ENCODE results near the gene C11orf98. TPM values are rescaled to one million over a fixed set of nuclear protein-coding genes. Genes with fewer than 3 reads are reported as not detected.

C11orf98 gene
- polyA plus RNA-seq, 1 donor (not counting 4 experiments of a cell fraction or from before 2014, with no cell fraction given) = 81.5 TPM

DNA sequence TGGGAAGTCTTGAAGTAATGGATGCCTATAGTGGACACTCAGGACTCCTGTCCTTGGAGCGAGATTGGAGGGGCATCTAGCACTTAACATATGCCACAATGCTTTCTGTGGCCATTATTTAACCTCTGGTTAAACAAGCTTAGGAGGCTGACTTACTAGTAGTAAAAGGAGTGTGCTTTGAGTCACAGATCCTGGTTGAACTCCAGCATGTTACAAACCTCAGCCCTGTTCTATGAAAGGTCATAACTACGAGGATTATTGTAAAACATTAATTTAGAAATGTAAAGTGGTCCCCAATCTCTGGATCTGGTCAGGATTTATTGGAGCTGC, 8.2 kb upstream of the C11orf98 start:
- peaks cover 24% of the 10 kb centered on the region for H3K4me1 ChIP-seq (ENCODE audit: control insufficient read depth, extremely low read depth, insufficient read depth, low read length)
- H3K4me3 ChIP-seq (ENCODE audit: control insufficient read depth in 2 of 3, extremely low read depth in 1 of 3, insufficient read depth in 2 of 3, low read depth in 1 of 3, low read length in 3 of 3) = no peak overlapping the region
- peaks cover 14 to 26% of the 10 kb centered on the region in 2 experiments for H3K36me3 ChIP-seq (ENCODE audit: control insufficient read depth in 2 of 2, extremely low read depth in 1 of 2, insufficient read depth in 2 of 2, low read length in 2 of 2)
- H3K79me2 ChIP-seq (ENCODE audit: control insufficient read depth, insufficient read depth, low read length) = peaks cover 44% of the 10 kb centered on the region
- H4K20me1 ChIP-seq (ENCODE audit: control insufficient read depth, extremely low read depth, insufficient read depth, low read length) = no peaks in the 10 kb centered on the region
- no peak for DNase-seq (ENCODE audit: low read depth, low spot score)
- no peak for TF ChIP-seq EZH2 (IDR thresholded peaks at IDR 0.05; ENCODE audit: low read length)
- TF ChIP-seq, protein P1, sequence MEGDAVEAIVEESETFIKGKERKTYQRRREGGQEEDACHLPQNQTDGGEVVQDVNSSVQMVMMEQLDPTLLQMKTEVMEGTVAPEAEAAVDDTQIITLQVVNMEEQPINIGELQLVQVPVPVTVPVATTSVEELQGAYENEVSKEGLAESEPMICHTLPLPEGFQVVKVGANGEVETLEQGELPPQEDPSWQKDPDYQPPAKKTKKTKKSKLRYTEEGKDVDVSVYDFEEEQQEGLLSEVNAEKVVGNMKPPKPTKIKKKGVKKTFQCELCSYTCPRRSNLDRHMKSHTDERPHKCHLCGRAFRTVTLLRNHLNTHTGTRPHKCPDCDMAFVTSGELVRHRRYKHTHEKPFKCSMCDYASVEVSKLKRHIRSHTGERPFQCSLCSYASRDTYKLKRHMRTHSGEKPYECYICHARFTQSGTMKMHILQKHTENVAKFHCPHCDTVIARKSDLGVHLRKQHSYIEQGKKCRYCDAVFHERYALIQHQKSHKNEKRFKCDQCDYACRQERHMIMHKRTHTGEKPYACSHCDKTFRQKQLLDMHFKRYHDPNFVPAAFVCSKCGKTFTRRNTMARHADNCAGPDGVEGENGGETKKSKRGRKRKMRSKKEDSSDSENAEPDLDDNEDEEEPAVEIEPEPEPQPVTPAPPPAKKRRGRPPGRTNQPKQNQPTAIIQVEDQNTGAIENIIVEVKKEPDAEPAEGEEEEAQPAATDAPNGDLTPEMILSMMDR (optimal IDR thresholded peaks at IDR 0.05 in 1 of 3, IDR thresholded peaks at IDR 0.05 in 1 of 3, conservative IDR thresholded peaks at IDR 0.05 in 1 of 3; ENCODE audit: extremely low read depth in 1 of 3, insufficient read depth in 2 of 3, low read length in 3 of 3) = no peak
- dilution Hi-C loops (cut with MboI; ENCODE audit: extremely low pct_ligation_motif_present, low sequenced_read_pairs) = no loop called here
- no peaks in the 10 kb centered on the region for H3K9me3 ChIP-seq (ENCODE audit: control insufficient read depth, low read depth, low read length)
- H3K9ac ChIP-seq (ENCODE audit: control insufficient read depth, extremely low read depth, insufficient read depth, low read length) = no peak overlapping the region
- no peaks in the 10 kb centered on the region for H3K9me1 ChIP-seq (ENCODE audit: control insufficient read depth, extremely low read depth, insufficient read depth, low read length)
- no peaks in the 10 kb centered on the region for H3K27me3 ChIP-seq (ENCODE audit: control insufficient read depth, extremely low read depth, insufficient read depth, low read length)
- no peak for FAIRE-seq
- H3K4me2 ChIP-seq (ENCODE audit: control insufficient read depth, extremely low read depth, insufficient read depth, low read depth, low read length) = peak overlapping the region; percentile 81
- H3K27ac ChIP-seq (ENCODE audit: control insufficient read depth, insufficient read depth, low read length) = no peak overlapping the region
- H2AFZ ChIP-seq (ENCODE audit: control insufficient read depth, low read length) = no peak overlapping the region

DNA sequence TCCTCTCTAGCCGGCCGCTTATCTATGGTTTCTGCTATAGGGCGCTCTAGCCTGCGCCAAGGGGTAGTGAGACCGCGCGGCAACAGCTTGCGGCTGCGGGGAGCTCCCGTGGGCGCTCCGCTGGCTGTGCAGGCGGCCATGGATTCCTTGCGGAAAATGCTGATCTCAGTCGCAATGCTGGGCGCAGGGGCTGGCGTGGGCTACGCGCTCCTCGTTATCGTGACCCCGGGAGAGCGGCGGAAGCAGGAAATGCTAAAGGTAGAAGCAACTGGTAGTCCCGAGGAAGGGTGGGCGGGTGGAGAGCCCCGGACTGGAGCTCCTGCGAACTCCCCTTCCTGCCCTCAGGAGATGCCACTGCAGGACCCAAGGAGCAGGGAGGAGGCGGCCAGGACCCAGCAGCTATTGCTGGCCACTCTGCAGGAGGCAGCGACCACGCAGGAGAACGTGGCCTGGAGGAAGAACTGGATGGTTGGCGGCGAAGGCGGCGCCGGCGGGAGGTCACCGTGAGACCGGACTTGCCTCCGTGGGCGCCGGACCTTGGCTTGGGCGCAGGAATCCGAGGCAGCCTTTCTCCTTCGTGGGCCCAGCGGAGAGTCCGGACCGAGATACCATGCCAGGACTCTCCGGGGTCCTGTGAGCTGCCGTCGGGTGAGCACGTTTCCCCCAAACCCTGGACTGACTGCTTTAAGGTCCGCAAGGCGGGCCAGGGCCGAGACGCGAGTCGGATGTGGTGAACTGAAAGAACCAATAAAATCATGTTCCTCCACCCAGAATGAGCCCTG, 6.8 kb upstream of the C11orf98 start, which contains the start of the genes LBHD1 and UQCC3:
LBHD1 (minus strand) TSS at position 660 of the 782 bp plus-strand sequence. CDS start 2,236 bp downstream, outside the sequence.
UQCC3 (plus strand) TSS at position 66 of the 782 bp plus-strand sequence; CDS start at position 139, 73 bp downstream.
- peaks cover 38% of the 10 kb centered on the region for H3K79me2 ChIP-seq (ENCODE audit: control insufficient read depth, insufficient read depth, low read length)
- FAIRE-seq (no peak), DNase-seq (ENCODE audit: low read depth, low spot score) (no peak)
- peaks cover under 1% of the 10 kb centered on the region for H4K20me1 ChIP-seq (ENCODE audit: control insufficient read depth, extremely low read depth, insufficient read depth, low read length)
- H3K27ac ChIP-seq (ENCODE audit: control insufficient read depth, insufficient read depth, low read length) = peak within 1 kb of the TSS; percentile 88
- H3K9me3 ChIP-seq (ENCODE audit: control insufficient read depth, low read depth, low read length) = no peaks in the 10 kb centered on the region
- peak within 1 kb of the TSS; percentile 93 for H3K9ac ChIP-seq (ENCODE audit: control insufficient read depth, extremely low read depth, insufficient read depth, low read length)
- H3K4me1 ChIP-seq (ENCODE audit: control insufficient read depth, extremely low read depth, insufficient read depth, low read length) = peaks cover 20% of the 10 kb centered on the region
- H2AFZ ChIP-seq (ENCODE audit: control insufficient read depth, low read length) = peak within 1 kb of the TSS; percentile 96
- H3K4me2 ChIP-seq (ENCODE audit: control insufficient read depth, extremely low read depth, insufficient read depth, low read depth, low read length) = peak within 1 kb of the TSS; percentile 81
- dilution Hi-C loops (cut with MboI; ENCODE audit: extremely low pct_ligation_motif_present, low sequenced_read_pairs) = no loop called here
- peaks cover 16 to 24% of the 10 kb centered on the region in 2 experiments for H3K36me3 ChIP-seq (ENCODE audit: control insufficient read depth in 2 of 2, extremely low read depth in 1 of 2, insufficient read depth in 2 of 2, low read length in 2 of 2)
- H3K9me1 ChIP-seq (ENCODE audit: control insufficient read depth, extremely low read depth, insufficient read depth, low read length) = no peaks in the 10 kb centered on the region
- TF ChIP-seq, protein P1 (optimal IDR thresholded peaks at IDR 0.05 in 1 of 3, IDR thresholded peaks at IDR 0.05 in 1 of 3, conservative IDR thresholded peaks at IDR 0.05 in 1 of 3; ENCODE audit: extremely low read depth in 1 of 3, insufficient read depth in 2 of 3, low read length in 3 of 3) = no peak
- no peak for TF ChIP-seq EZH2 (IDR thresholded peaks at IDR 0.05; ENCODE audit: low read length)
- H3K4me3 ChIP-seq (ENCODE audit: control insufficient read depth in 2 of 3, extremely low read depth in 1 of 3, insufficient read depth in 2 of 3, low read depth in 1 of 3, low read length in 3 of 3) = peak within 1 kb of the TSS; percentile 79 to 93 (median 91)
- H3K27me3 ChIP-seq (ENCODE audit: control insufficient read depth, extremely low read depth, insufficient read depth, low read length) = no peaks in the 10 kb centered on the region

All from keratinocyte (primary cell).